Stomach (tissue), 9 donors: ENCODE results near the gene DQX1. TPM values are rescaled to one million over a fixed set of nuclear protein-coding genes. Genes with fewer than 3 reads are reported as not detected.

ENCODE experiments used
- DNase-seq, 2 donors: peaks; one replicate each; pipeline versions ENCODE4 v3.0.0 to v3.0.0-alpha.2; 2013 to 2019
- H3K27ac ChIP-seq, 5 donors: fragments of 200-600 bp in 4 of 5; sonication (generic) in 4 of 5; one replicate each; pipeline ENCODE4 v1.5.1; 2013 to 2019; ENCODE audit warnings: mild to moderate bottlenecking in 1 of 5, moderate library complexity in 1 of 5
- H3K27me3 ChIP-seq, 3 donors: fragments of 200-600 bp; sonication (generic); one replicate each; pipeline ENCODE4 v1.5.1; 2017 to 2019; ENCODE audit warnings: mixed run types in 1 of 3
- H3K36me3 ChIP-seq, 4 donors: fragments of 200-600 bp; sonication (generic); 1 replicate in 3 of 4; 2 replicates in 1 of 4; pipeline ENCODE4 v1.5.1; 2016 to 2019
- H3K4me1 ChIP-seq, 4 donors: fragments of 200-600 bp; sonication (generic); one replicate each; pipeline ENCODE4 v1.5.1; 2016 to 2019
- H3K4me3 ChIP-seq, 4 donors: fragments of 200-600 bp; sonication (generic) in 3 of 4; one replicate each; pipeline ENCODE4 v1.5.1; 2016 to 2019; ENCODE audit warnings: mild to moderate bottlenecking in 1 of 4
- H3K9me3 ChIP-seq, 4 donors: fragments of 200-600 bp; sonication (generic); one replicate each; pipeline ENCODE4 v1.5.1; 2016 to 2019
- EP300 ChIP-seq: sonication (generic); formaldehyde crosslinking; IDR thresholded peaks from one replicate; pipeline ENCODE4 v1.6.1; 2017; ENCODE audit warnings: antibody characterized with exemption
- POLR2A ChIP-seq, 4 donors: fragments of 450-650 bp; IDR thresholded peaks; one replicate each; pipeline ENCODE4 v1.6.1; 2016; ENCODE audit warnings: antibody characterized with exemption in 4 of 4, control low read depth in 2 of 4, mild to moderate bottlenecking in 1 of 4, moderate library complexity in 1 of 4
- POLR2AphosphoS5 ChIP-seq, 3 donors: sonication (generic); formaldehyde crosslinking; IDR thresholded peaks; one replicate each; pipeline ENCODE4 v1.6.1; 2016; ENCODE audit warnings: antibody characterized with exemption in 3 of 3
- WGBS, 5 donors: extraction: QIAGEN DNeasy Blood & Tissue Kit in 3 of 5; methylation state at CpG; one replicate each; pipeline versions ENCODE4 v1.1.5 to v1.1.7; 2013 to 2018; 5-methylcytosine and 5-hydroxymethylcytosine counted together
- intact Hi-C: fragments of 100-400 bp; cut with DNase I; formaldehyde crosslinking; loops from one replicate; pipeline ENCODE4 v1.15.1; 2023; ENCODE audit warnings: low total_unique reads
- polyA plus RNA-seq, 3 donors: library from polyadenylated mRNA; stranded (reverse); fragments of 200-250 nt; gene quantifications; one replicate each; pipeline ENCODE4 v1.2.3, GENCODE V29; 2013
- total RNA-seq, 5 donors: library from RNA; depleted of rRNA; stranded (reverse); fragments of >200 nt; gene quantifications; one replicate each; pipeline versions ENCODE4 v1.1.0 to v1.2.3, GENCODE V29; 2014 to 2016
- TF ChIP-seq, protein P1 (sequence below), 7 experiments: fragments of 450-650 bp in 4 of 7; fragments of 200-600 bp in 3 of 7; sonication (generic) in 3 of 7; IDR thresholded peaks; one replicate each; pipeline ENCODE4 v1.5.1; 2016 to 2019; ENCODE audit warnings: antibody characterized with exemption in 7 of 7, control low read depth in 2 of 7, mild to moderate bottlenecking in 1 of 7
- donor health status: healthy with polysubstance abuse.
- donor health status: Bipolar disorder and iron deficiency.
- donor health status: healthy.

DQX1 gene
- total and polyA plus RNA-seq, 8 donors, result 2.1 to 42.6 (median 10.3) TPM

GRCh38 chr2:74507926-74508520 lies 18.0 kb downstream of the DQX1 start:
- peaks cover 43 to 52% (median 49%) of the 10 kb centered on the region in 4 donors for H3K4me1 ChIP-seq
- H3K36me3 ChIP-seq, result peaks cover 6 to 22% (median 17%) of the 10 kb centered on the region in 4 donors
- 10 to 20% (median 12%) methylated on average over 27 to 38 of the region's 38 CpGs for WGBS, 5 donors
- peak overlapping the region; percentile 67 to 77 (median 70) for H3K4me3 ChIP-seq
- H3K9me3 ChIP-seq, result no peaks in the 10 kb centered on the region
- peak overlapping the region; percentile 95 to 99 (median 98) for H3K27ac ChIP-seq
- no peak for TF ChIP-seq EP300
- TF ChIP-seq, protein P1, sequence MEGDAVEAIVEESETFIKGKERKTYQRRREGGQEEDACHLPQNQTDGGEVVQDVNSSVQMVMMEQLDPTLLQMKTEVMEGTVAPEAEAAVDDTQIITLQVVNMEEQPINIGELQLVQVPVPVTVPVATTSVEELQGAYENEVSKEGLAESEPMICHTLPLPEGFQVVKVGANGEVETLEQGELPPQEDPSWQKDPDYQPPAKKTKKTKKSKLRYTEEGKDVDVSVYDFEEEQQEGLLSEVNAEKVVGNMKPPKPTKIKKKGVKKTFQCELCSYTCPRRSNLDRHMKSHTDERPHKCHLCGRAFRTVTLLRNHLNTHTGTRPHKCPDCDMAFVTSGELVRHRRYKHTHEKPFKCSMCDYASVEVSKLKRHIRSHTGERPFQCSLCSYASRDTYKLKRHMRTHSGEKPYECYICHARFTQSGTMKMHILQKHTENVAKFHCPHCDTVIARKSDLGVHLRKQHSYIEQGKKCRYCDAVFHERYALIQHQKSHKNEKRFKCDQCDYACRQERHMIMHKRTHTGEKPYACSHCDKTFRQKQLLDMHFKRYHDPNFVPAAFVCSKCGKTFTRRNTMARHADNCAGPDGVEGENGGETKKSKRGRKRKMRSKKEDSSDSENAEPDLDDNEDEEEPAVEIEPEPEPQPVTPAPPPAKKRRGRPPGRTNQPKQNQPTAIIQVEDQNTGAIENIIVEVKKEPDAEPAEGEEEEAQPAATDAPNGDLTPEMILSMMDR (IDR thresholded peaks at IDR 0.05), result no peak
- no peak for TF ChIP-seq POLR2AphosphoS5 (IDR thresholded peaks at IDR 0.05)
- no peak for TF ChIP-seq POLR2A (IDR thresholded peaks at IDR 0.05)
- peaks cover 5 to 54% (median 24%) of the 10 kb centered on the region in 3 donors for H3K27me3 ChIP-seq
- intact Hi-C loops, result no loop called here
- DNase-seq, result peak in 1 of 2 donors; percentile 74

DNA sequence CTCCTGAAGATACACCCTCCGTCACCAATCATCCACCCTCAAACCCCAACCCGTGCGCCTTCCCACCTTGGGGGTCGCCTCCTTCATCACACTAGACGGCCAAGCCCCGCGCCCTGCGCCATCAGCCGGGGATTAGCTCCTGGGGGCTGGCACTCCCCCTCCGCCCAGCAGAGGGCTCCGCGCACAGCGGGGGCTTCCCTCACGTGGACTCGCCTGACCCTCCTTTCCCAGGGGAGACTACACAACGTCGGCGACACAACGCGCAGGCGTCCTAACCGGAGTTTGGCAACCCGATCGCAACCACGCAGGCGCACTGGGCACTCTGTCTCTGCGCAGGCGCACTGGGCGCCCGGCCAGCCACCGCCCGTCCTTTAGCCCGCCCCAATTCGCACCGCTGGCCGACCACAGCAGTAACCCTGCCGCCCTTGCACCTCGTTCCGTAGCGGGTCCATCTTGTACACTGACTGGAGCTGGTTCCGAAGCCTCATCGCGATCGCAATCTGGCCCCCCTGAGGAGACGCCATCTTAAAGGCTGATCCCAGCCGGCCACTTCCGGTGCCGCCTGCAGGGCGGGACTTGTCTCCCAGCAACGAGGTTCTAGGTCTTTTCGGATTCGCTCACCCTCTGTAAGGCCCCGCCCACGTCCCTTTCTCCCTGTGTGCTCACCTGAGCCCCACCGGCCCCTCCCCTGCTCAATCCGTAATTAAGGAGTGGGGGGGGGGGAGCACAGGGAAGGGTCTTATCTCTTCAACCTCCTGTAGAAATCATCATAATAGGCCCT lies 18.7 kb downstream of the DQX1 start, which contains the start of gene PCGF1:
Gene PCGF1, minus strand, starts transcription at position 551 of the 781 bp plus-strand sequence. Its CDS starts 27 bp downstream, at position 524.
- TF ChIP-seq POLR2AphosphoS5 (IDR thresholded peaks at IDR 0.05) (peak in 2 of 3 donors; percentile 32 to 82), EP300 (no peak)
- TF ChIP-seq, protein P1 (IDR thresholded peaks at IDR 0.05), result peak in 2 of 7 experiments; percentile 12 to 31
- DNase-seq, result peak; percentile 100
- H3K27me3 ChIP-seq, result peaks cover 0 to 54% (median 17%) of the 10 kb centered on the region in 3 donors
- peak within 1 kb of the TSS; percentile 67 to 77 (median 70) for H3K4me3 ChIP-seq
- no peaks in the 10 kb centered on the region for H3K9me3 ChIP-seq
- WGBS, 5 donors, result 0 to 1% (median 1%) methylated on average over 53 to 56 of the region's 56 CpGs
- intact Hi-C loops, result no loop called here
- H3K36me3 ChIP-seq, result peaks cover 6 to 22% (median 17%) of the 10 kb centered on the region in 4 donors
- peak within 1 kb of the TSS; percentile 95 to 99 (median 98) for H3K27ac ChIP-seq
- peaks cover 47 to 56% (median 55%) of the 10 kb centered on the region in 4 donors for H3K4me1 ChIP-seq

GRCh38 chr2:74505448-74506246 lies 20.4 kb downstream of the DQX1 start:
- intact Hi-C loops, result no loop called here
- TF ChIP-seq EP300, result no peak
- TF ChIP-seq, protein P1 (IDR thresholded peaks at IDR 0.05), result no peak
- no peak for TF ChIP-seq POLR2AphosphoS5 (IDR thresholded peaks at IDR 0.05)
- TF ChIP-seq POLR2A (IDR thresholded peaks at IDR 0.05), result no peak
- Histone ChIP-seq H3K36me3 (peaks cover 6 to 22% (median 17%) of the 10 kb centered on the region in 4 donors), H3K9me3 (no peaks in the 10 kb centered on the region), H3K27ac (peak overlapping the region in 3 of 5 donors; percentile 6 to 99 (median 85)), H3K4me1 (peaks cover 53 to 67% (median 65%) of the 10 kb centered on the region in 4 donors), H3K27me3 (peaks cover 0 to 54% (median under 1%) of the 10 kb centered on the region in 3 donors), H3K4me3 (peak overlapping the region in 2 of 4 donors; percentile 67 to 68)
- DNase-seq, result no peak
- WGBS, 5 donors, result 89 to 93% (median 91%) methylated on average over 14 of the region's 14 CpGs
